ENCODE measurements around the gene AMPD2. TPM values are rescaled to one million over a fixed set of nuclear protein-coding genes. Genes with fewer than 3 reads are reported as not detected.
"Not testable (repeated sequence)": the region's sequence is repeated elsewhere in the genome, so short reads cannot be mapped to it uniquely, and the experiment has no call there.

AMPD2 gene
- total RNA-seq, 1 experiment from 2014 or later: 79.8 TPM

GRCh38 chr1:109677459-109677858 is 57.8 kb downstream of the AMPD2 start (continued):
- no peak for TF ChIP-seq MLX (CRISPR knock-in tag; IDR thresholded peaks at IDR 0.05)
- no peak for TF ChIP-seq FOXP1 (CRISPR knock-in tag; IDR thresholded peaks at IDR 0.05; ENCODE audit: borderline replicate concordance)
- TF ChIP-seq, protein P1, sequence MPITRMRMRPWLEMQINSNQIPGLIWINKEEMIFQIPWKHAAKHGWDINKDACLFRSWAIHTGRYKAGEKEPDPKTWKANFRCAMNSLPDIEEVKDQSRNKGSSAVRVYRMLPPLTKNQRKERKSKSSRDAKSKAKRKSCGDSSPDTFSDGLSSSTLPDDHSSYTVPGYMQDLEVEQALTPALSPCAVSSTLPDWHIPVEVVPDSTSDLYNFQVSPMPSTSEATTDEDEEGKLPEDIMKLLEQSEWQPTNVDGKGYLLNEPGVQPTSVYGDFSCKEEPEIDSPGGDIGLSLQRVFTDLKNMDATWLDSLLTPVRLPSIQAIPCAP (CRISPR knock-in tag; IDR thresholded peaks at IDR 0.05): no peak
- TF ChIP-seq ATF3 (CRISPR knock-in tag; conservative IDR thresholded peaks at IDR 0.05): no peak

DNA sequence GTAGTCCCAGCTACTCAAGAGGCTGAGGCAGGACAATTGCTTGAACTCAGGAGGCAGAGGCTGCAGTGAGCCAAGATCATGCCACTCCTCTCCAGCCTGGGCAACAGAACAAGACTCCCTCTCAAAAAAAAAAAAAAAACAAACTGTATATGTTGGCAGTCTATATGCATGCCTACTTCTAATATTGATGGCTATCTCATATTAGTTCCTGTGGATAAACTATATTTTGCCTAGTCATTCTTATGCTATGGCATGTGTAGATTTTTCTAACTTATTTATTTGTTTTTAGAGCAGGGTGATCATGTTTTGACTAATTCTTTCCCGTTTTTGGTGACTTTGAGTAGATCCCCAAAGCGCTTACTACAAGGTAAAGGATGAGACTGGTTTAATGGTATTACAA is 59.0 kb downstream of the AMPD2 start:
- POLR2A ChIA-PET; H3K27ac Mint-ChIP-seq; DNase-seq (ENCODE audit: low spot score); H3K9me3 Mint-ChIP-seq; H3K4me3 Mint-ChIP-seq; H3K4me1 Mint-ChIP-seq; CTCF ChIA-PET; H3K36me3 Mint-ChIP-seq; H3K27me3 Mint-ChIP-seq (ENCODE audit: low read depth); ATAC-seq: not testable (repeated sequence)

Other genes with a start within 250 kb of the AMPD2 start
- gene SORT1, start 221.9 kb upstream of the AMPD2 start, total RNA-seq (2021): 50.2 to 60.8 TPM (median 55.9 TPM) in 3 replicates
- gene PSMA5, start 193.4 kb upstream of the AMPD2 start, total RNA-seq (2021): 115 to 150 TPM (median 119 TPM) in 3 replicates
- 3.0 to 3.7 TPM (median 3.5 TPM) in 3 replicates for gene SYPL2, start 153.3 kb upstream of the AMPD2 start, total RNA-seq (2021)
- gene ATXN7L2, start 135.9 kb upstream of the AMPD2 start, total RNA-seq (2021): 8.9 to 11.1 TPM (median 10.9 TPM) in 3 replicates
- 5.1 to 6.7 TPM (median 6.5 TPM) in 3 replicates for gene CYB561D1, start 125.7 kb upstream of the AMPD2 start, total RNA-seq (2021)
- gene AMIGO1, start 110.1 kb upstream of the AMPD2 start, total RNA-seq (2021): 2.4 to 3.0 TPM (median 3.0 TPM) in 3 replicates
- gene GPR61, start 80.0 kb upstream of the AMPD2 start, total RNA-seq (2021): 0.42 to 0.73 TPM (median 0.44 TPM) in 3 replicates
- gene GNAI3, start 71.2 kb upstream of the AMPD2 start, total RNA-seq (2021): 7.1 to 7.2 TPM (median 7.1 TPM) in 3 replicates
- 0.14 TPM in 1 of 3 replicates, not detected in the others for gene GNAT2, start 221 bp upstream of the AMPD2 start, total RNA-seq (2021)
- gene GSTM4, start 36.3 kb downstream of the AMPD2 start, total RNA-seq (2021): 16.4 to 18.1 TPM (median 16.7 TPM) in 3 replicates
- 12.9 to 15.4 TPM (median 15.3 TPM) in 3 replicates for gene GSTM2, start 48.2 kb downstream of the AMPD2 start, total RNA-seq (2021)
- not detected in 3 replicates for gene GSTM1, start 68.0 kb downstream of the AMPD2 start, total RNA-seq (2021)
- 0.09 to 0.16 TPM (median 0.11 TPM) in 3 replicates for gene GSTM5, start 92.4 kb downstream of the AMPD2 start, total RNA-seq (2021)
- gene GSTM3, start 121.2 kb downstream of the AMPD2 start, total RNA-seq (2021): 2.2 to 3.5 TPM (median 3.3 TPM) in 3 replicates
- 0.17 to 0.41 TPM in 2 of 3 replicates, not detected in the other for gene EPS8L3, start 144.1 kb downstream of the AMPD2 start, total RNA-seq (2021)